Measurements from ENCODE around the gene MAPK1. TPM values are rescaled to one million over a fixed set of nuclear protein-coding genes. Genes with fewer than 3 reads are reported as not detected.
"Not testable (repeated sequence)": the region's sequence is repeated elsewhere in the genome, so short reads cannot be mapped to it uniquely, and the experiment has no call there.

Gene MAPK1
- polyA plus RNA-seq, 1 experiment = 154 TPM

DNA sequence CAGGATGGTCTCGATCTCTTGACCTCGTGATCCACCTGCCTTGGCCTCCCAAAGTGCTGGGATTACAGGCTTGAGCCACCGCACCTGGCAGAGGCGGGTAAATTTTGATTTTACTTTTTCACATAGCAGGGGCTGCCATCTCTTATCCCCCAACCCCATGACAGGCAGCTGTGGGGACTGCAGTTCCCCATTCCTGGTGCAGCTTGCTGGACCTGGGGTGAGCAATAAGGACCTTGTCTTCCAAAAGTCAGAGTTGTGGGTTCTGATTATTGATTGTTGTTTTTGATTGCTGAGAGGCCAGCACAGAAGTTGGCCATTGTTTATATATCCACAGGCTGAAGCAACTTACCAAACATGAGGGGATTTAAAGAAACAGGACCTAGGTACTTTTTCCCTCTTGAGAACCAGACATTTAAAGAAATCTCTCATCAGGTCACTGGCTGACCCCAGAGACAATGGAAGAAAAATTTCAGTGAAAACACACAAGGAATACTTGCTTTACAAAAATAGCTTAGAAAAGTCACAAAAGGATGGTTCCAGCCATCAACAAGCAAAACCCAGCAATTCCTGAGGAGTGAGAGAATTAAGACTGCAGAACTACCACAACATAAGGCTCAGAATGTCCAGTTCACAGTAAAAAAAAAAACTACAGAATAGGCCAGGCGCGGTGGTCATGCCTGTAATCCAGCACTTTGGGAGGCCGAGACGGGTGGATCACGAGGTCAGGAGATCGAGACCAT lies 22.0 kb upstream of the MAPK1 start:
- no peak for DNase-seq (ENCODE audit: low read depth, low spot score)
- CTCF ChIA-PET = interaction anchor here (0.6 kb wide), 1 partner anchor 186 kb away, joined by 3 read pairs; no protein-coding TSS in a partner anchor
- no peak for TF ChIP-seq CTCF (IDR thresholded peaks at IDR 0.05; ENCODE audit: low read depth, low read length)
- no peaks in the 10 kb centered on the region for H3K9me3 ChIP-seq (ENCODE audit: control insufficient read depth, insufficient read depth, low read length)
- no peak overlapping the region for H3K27ac ChIP-seq (ENCODE audit: low read depth, low read length)
- POLR2A ChIA-PET = no interaction called here
- H3K4me3 ChIP-seq (ENCODE audit: low read depth, low read length) = no peak overlapping the region
- H3K27me3 ChIP-seq (ENCODE audit: control insufficient read depth, insufficient read depth, low read length) = no peaks in the 10 kb centered on the region

GRCh38 chr22:21887841-21888240 lies 20.4 kb upstream of the MAPK1 start:
- DNase-seq (ENCODE audit: low read depth, low spot score) = no peak
- TF ChIP-seq CTCF (IDR thresholded peaks at IDR 0.05; ENCODE audit: low read depth, low read length) = no peak
- Histone ChIP-seq H3K4me3 (ENCODE audit: low read depth, low read length) (no peak overlapping the region), H3K27me3 (ENCODE audit: control insufficient read depth, insufficient read depth, low read length) (no peaks in the 10 kb centered on the region), H3K27ac (ENCODE audit: low read depth, low read length) (no peak overlapping the region), H3K9me3 (ENCODE audit: control insufficient read depth, insufficient read depth, low read length) (no peaks in the 10 kb centered on the region)
- ChIA-PET POLR2A (no interaction called here), CTCF (no interaction called here)

GRCh38 chr22:21883930-21884329 lies 16.5 kb upstream of the MAPK1 start:
- H3K9me3 ChIP-seq (ENCODE audit: control insufficient read depth, insufficient read depth, low read length); H3K27me3 ChIP-seq (ENCODE audit: control insufficient read depth, insufficient read depth, low read length); POLR2A ChIA-PET; H3K4me3 ChIP-seq (ENCODE audit: low read depth, low read length); CTCF ChIA-PET; DNase-seq (ENCODE audit: low read depth, low spot score); H3K27ac ChIP-seq (ENCODE audit: low read depth, low read length): not testable (repeated sequence)

DNA sequence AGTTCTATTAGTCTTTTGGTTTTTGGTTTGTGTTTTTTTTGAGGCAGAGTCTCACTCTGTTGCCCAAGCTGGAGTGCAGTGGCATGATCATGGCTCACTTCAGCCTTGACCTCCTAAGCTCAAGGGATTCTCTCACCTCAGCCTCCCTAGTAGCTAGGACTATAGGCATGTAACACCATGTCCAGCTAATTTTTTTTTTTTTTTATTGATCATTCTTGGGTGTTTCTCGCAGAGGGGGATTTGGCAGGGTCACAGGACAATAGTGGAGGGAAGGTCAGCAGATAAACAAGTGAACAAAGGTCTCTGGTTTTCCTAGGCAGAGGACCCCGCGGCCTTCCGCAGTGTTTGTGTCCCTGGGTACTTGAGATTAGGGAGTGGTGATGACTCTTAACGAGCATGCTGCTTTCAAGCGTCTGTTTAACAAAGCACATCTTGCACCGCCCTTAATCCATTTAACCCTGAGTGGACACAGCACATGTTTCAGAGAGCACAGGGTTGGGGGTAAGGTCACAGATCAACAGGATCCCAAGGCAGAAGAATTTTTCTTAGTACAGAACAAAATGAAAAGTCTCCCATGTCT lies 15.4 kb upstream of the MAPK1 start:
- H3K4me3 ChIP-seq (ENCODE audit: low read depth, low read length); CTCF ChIA-PET; H3K9me3 ChIP-seq (ENCODE audit: control insufficient read depth, insufficient read depth, low read length); POLR2A ChIA-PET; H3K27ac ChIP-seq (ENCODE audit: low read depth, low read length); DNase-seq (ENCODE audit: low read depth, low spot score); H3K27me3 ChIP-seq (ENCODE audit: control insufficient read depth, insufficient read depth, low read length): not testable (repeated sequence)

- CTCF ChIA-PET = no interaction called here
- no peak for TF ChIP-seq CTCF (IDR thresholded peaks at IDR 0.05; ENCODE audit: low read depth, low read length)
- DNase-seq (ENCODE audit: low read depth, low spot score) = no peak
- POLR2A ChIA-PET = no interaction called here
- no peak overlapping the region for H3K27ac ChIP-seq (ENCODE audit: low read depth, low read length)
- H3K4me3 ChIP-seq (ENCODE audit: low read depth, low read length) = no peak overlapping the region
- no peaks in the 10 kb centered on the region for H3K27me3 ChIP-seq (ENCODE audit: control insufficient read depth, insufficient read depth, low read length)
- H3K9me3 ChIP-seq (ENCODE audit: control insufficient read depth, insufficient read depth, low read length) = no peaks in the 10 kb centered on the region
These were observed 14.7 kb upstream of the MAPK1 start for GRCh38 chr22:21881841-21882753.

All from AG04450 (cell line).